ENCODE measurements around the gene CCDC71L.

Gene CCDC71L

GRCh38 chr7:106634958-106635357 lies 26.0 kb downstream of the CCDC71L start:
- no peak overlapping the region for H3K27ac ChIP-seq
- no peak overlapping the region for H3K4me3 ChIP-seq

GRCh38 chr7:106630648-106631047 lies 30.3 kb downstream of the CCDC71L start:
- Histone ChIP-seq H3K27ac (no peak overlapping the region), H3K4me3 (no peak overlapping the region)

- Histone ChIP-seq H3K27ac (peak overlapping the region in 1 of 21 experiments; percentile 22), H3K4me3 (no peak overlapping the region)
Measured at GRCh38 chr7:106629516-106629915, 31.4 kb downstream of the CCDC71L start.

GRCh38 chr7:106626376-106627164 lies 34.4 kb downstream of the CCDC71L start:
- H3K27ac ChIP-seq, result peak overlapping the region in 2 of 21 experiments; percentile 5 to 15
- H3K4me3 ChIP-seq, result no peak overlapping the region

GRCh38 chr7:106625678-106626301 lies 35.2 kb downstream of the CCDC71L start:
- Histone ChIP-seq H3K4me3 (no peak overlapping the region), H3K27ac (peak overlapping the region in 1 of 21 experiments; percentile 15)

- H3K27ac ChIP-seq, result no peak overlapping the region
Measured at GRCh38 chr7:106623853-106624252, 37.1 kb downstream of the CCDC71L start.

GRCh38 chr7:106623315-106623660 lies 37.7 kb downstream of the CCDC71L start:
- H3K4me3 ChIP-seq, result no peak overlapping the region
- peak overlapping the region in 1 of 21 experiments; percentile 40 for H3K27ac ChIP-seq

More at GRCh38 chr7:106623853-106624252, 37.1 kb downstream of the CCDC71L start:
- no peak overlapping the region for H3K4me3 ChIP-seq

- Histone ChIP-seq H3K27ac (no peak overlapping the region), H3K4me3 (no peak overlapping the region)
Measured at GRCh38 chr7:106622654-106623314, 38.2 kb downstream of the CCDC71L start.

GRCh38 chr7:106621393-106622132 lies 39.4 kb downstream of the CCDC71L start:
- no peak overlapping the region for H3K4me3 ChIP-seq
- no peak overlapping the region for H3K27ac ChIP-seq

- no peak overlapping the region for H3K27ac ChIP-seq
- H3K4me3 ChIP-seq, result no peak overlapping the region
Measured at GRCh38 chr7:106620676-106621075, 40.3 kb downstream of the CCDC71L start.

GRCh38 chr7:106620034-106620433 lies 40.9 kb downstream of the CCDC71L start:
- Histone ChIP-seq H3K27ac (no peak overlapping the region), H3K4me3 (no peak overlapping the region)

GRCh38 chr7:106619213-106619612 lies 41.7 kb downstream of the CCDC71L start:
- no peak overlapping the region for H3K4me3 ChIP-seq

GRCh38 chr7:106618480-106618879 lies 42.5 kb downstream of the CCDC71L start:
- H3K4me3 ChIP-seq, result no peak overlapping the region
- no peak overlapping the region for H3K27ac ChIP-seq

More at GRCh38 chr7:106619213-106619612, 41.7 kb downstream of the CCDC71L start:
- H3K27ac ChIP-seq, result no peak overlapping the region

GRCh38 chr7:106617860-106618259 lies 43.1 kb downstream of the CCDC71L start:
- H3K27ac ChIP-seq, result no peak overlapping the region
- H3K4me3 ChIP-seq, result no peak overlapping the region

- Histone ChIP-seq H3K4me3 (no peak overlapping the region), H3K27ac (no peak overlapping the region)
Measured at GRCh38 chr7:106616708-106617051, 44.3 kb downstream of the CCDC71L start.

GRCh38 chr7:106615808-106616707 lies 44.9 kb downstream of the CCDC71L start:
- H3K4me3 ChIP-seq, result no peak overlapping the region
- H3K27ac ChIP-seq, result peak overlapping the region in 1 of 21 experiments; percentile 19

GRCh38 chr7:106614751-106615150 lies 46.2 kb downstream of the CCDC71L start:
- H3K27ac ChIP-seq, result peak overlapping the region in 2 of 21 experiments; percentile 9 to 45

GRCh38 chr7:106613848-106614560 lies 47.0 kb downstream of the CCDC71L start:
- H3K4me3 ChIP-seq, result no peak overlapping the region
- no peak overlapping the region for H3K27ac ChIP-seq

More at GRCh38 chr7:106614751-106615150, 46.2 kb downstream of the CCDC71L start:
- H3K4me3 ChIP-seq, result no peak overlapping the region
